Erythroblast (primary cell): ENCODE data around the gene UGT1A4.

Experiments
- GATA1 ChIP-seq: IDR thresholded peaks from 2 replicates; pipeline ENCODE4 v1.6.1; 2011; ENCODE audit warnings: low read depth, mild to moderate bottlenecking, control low read depth, low read length, moderate library complexity
- POLR2A ChIP-seq: IDR thresholded peaks from 2 replicates; pipeline ENCODE4 v1.6.1; 2011; ENCODE audit warnings: mild to moderate bottlenecking, low read length

DNA sequence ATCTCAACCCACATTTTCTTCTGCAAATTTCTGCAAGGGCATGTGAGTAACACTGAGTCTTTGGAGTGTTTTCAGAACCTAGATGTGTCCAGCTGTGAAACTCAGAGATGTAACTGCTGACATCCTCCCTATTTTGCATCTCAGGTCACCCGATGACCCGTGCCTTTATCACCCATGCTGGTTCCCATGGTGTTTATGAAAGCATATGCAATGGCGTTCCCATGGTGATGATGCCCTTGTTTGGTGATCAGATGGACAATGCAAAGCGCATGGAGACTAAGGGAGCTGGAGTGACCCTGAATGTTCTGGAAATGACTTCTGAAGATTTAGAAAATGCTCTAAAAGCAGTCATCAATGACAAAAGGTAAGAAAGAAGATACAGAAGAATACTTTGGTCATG, 49.5 kb downstream of the UGT1A4 start:
- no peak for TF ChIP-seq POLR2A
- no peak for TF ChIP-seq GATA1
